Coronary artery (tissue), 2 donors: ENCODE results near the gene DTNBP1.

Source experiments
- DNase-seq: peaks from one replicate; pipeline ENCODE4 v3.0.0-alpha.2; 2017; ENCODE audit warnings: low spot score
- H3K27ac ChIP-seq, 2 donors: fragments of 200-600 bp; sonication (generic); one replicate each; pipeline ENCODE4 v1.5.1; 2016 to 2019
- H3K4me3 ChIP-seq: fragments of 200-600 bp; sonication (generic); 2 replicates; pipeline ENCODE4 v1.5.1; 2016; ENCODE audit warnings: mild to moderate bottlenecking, moderate library complexity
- CTCF ChIP-seq: fragments of 200-600 bp; sonication (generic); IDR thresholded peaks from one replicate; pipeline ENCODE4 v1.5.1; 2019; ENCODE audit warnings: antibody characterized with exemption

Gene DTNBP1

GRCh38 chr6:15538766-15539495 lies 123.9 kb downstream of the DTNBP1 start:
- Histone ChIP-seq H3K27ac (no peak overlapping the region), H3K4me3 (no peak overlapping the region)
- no peak for TF ChIP-seq CTCF
- DNase-seq: no peak

GRCh38 chr6:15538106-15538505 lies 124.7 kb downstream of the DTNBP1 start:
- H3K4me3 ChIP-seq: no peak overlapping the region
- no peak overlapping the region for H3K27ac ChIP-seq
- no peak for TF ChIP-seq CTCF
- DNase-seq: no peak

GRCh38 chr6:15536198-15536955 lies 126.5 kb downstream of the DTNBP1 start:
- TF ChIP-seq CTCF: no peak
- no peak for DNase-seq
- Histone ChIP-seq H3K4me3 (no peak overlapping the region), H3K27ac (no peak overlapping the region)

GRCh38 chr6:15535495-15536197 lies 127.2 kb downstream of the DTNBP1 start:
- Histone ChIP-seq H3K27ac (no peak overlapping the region), H3K4me3 (no peak overlapping the region)
- DNase-seq: no peak
- no peak for TF ChIP-seq CTCF

- Histone ChIP-seq H3K4me3 (no peak overlapping the region), H3K27ac (no peak overlapping the region)
- TF ChIP-seq CTCF: no peak
- no peak for DNase-seq
Observed at GRCh38 chr6:15534974-15535373, 127.9 kb downstream of the DTNBP1 start.

- no peak for TF ChIP-seq CTCF
- no peak for DNase-seq
- Histone ChIP-seq H3K27ac (no peak overlapping the region), H3K4me3 (no peak overlapping the region)
Observed at GRCh38 chr6:15533379-15534026, 129.3 kb downstream of the DTNBP1 start.
